H9 (cell line): ENCODE results near the gene GJB2. TPM values are rescaled to one million over a fixed set of nuclear protein-coding genes. Genes with fewer than 3 reads are reported as not detected.

ENCODE experiments used
- DNase-seq: peaks from one replicate; pipeline ENCODE4 v3.0.0-alpha.2; 2017
- H2AFZ ChIP-seq: one replicate; pipeline ENCODE4 v1.6.1; 2013; ENCODE audit warnings: mild to moderate bottlenecking, low read length, control low read depth, moderate library complexity
- H2AK5ac ChIP-seq: 2 replicates; pipeline ENCODE4 v1.6.1; 2013; ENCODE audit warnings: low read length, control low read depth, mixed read lengths; ENCODE audit not compliant: insufficient read length
- H2BK120ac ChIP-seq: one replicate; pipeline ENCODE4 v1.6.1; 2013; ENCODE audit warnings: low read depth, mild to moderate bottlenecking, low read length, control low read depth, inconsistent platforms; ENCODE audit not compliant: poor library complexity, severe bottlenecking
- H2BK12ac ChIP-seq: 2 replicates; pipeline ENCODE4 v1.6.1; 2013; ENCODE audit warnings: low read length, control low read depth, mixed read lengths, low read depth; ENCODE audit not compliant: insufficient read length
- H2BK15ac ChIP-seq: 2 replicates; pipeline ENCODE4 v1.6.1; 2013; ENCODE audit warnings: low read depth, low read length, control low read depth
- H2BK20ac ChIP-seq: one replicate; pipeline ENCODE4 v1.6.1; 2013; ENCODE audit warnings: low read depth, mild to moderate bottlenecking, low read length, control low read depth, inconsistent platforms; ENCODE audit not compliant: poor library complexity, severe bottlenecking
- H2BK5ac ChIP-seq: 2 replicates; pipeline ENCODE4 v1.6.1; 2013; ENCODE audit warnings: low read length, control low read depth, mixed read lengths; ENCODE audit not compliant: insufficient read length
- H3K14ac ChIP-seq: 2 replicates; pipeline ENCODE4 v1.6.1; 2013; ENCODE audit warnings: low read length, control low read depth; ENCODE audit not compliant: insufficient read depth
- H3K18ac ChIP-seq: 2 replicates; pipeline ENCODE4 v1.6.1; 2013; ENCODE audit warnings: low read depth, mild to moderate bottlenecking, mixed read lengths, low read length, control low read depth; ENCODE audit not compliant: insufficient read length
- H3K23ac ChIP-seq: 2 replicates; pipeline ENCODE4 v1.6.1; 2013; ENCODE audit warnings: low read length, control low read depth, mixed read lengths, low read depth; ENCODE audit not compliant: insufficient read length
- H3K23me2 ChIP-seq: 2 replicates; pipeline ENCODE4 v1.6.1; 2013; ENCODE audit warnings: low read depth, mild to moderate bottlenecking, mixed read lengths, low read length, control low read depth; ENCODE audit not compliant: insufficient read length, poor library complexity, severe bottlenecking
- H3K27ac ChIP-seq: 2 replicates; pipeline ENCODE4 v1.5.1; 2013; ENCODE audit warnings: low read length, control low read depth, mixed read lengths, low read depth; ENCODE audit not compliant: insufficient read length
- H3K27me3 ChIP-seq: 2 replicates; pipeline ENCODE4 v1.6.1; 2013; ENCODE audit warnings: low read length, control low read depth, inconsistent platforms; ENCODE audit not compliant: insufficient read depth
- H3K4ac ChIP-seq: 2 replicates; pipeline ENCODE4 v1.6.1; 2013; ENCODE audit warnings: low read depth, mild to moderate bottlenecking, control low read depth, inconsistent platforms, low read length, moderate library complexity
- H3K4me1 ChIP-seq: 2 replicates; pipeline ENCODE4 v1.6.1; 2013; ENCODE audit warnings: low read length, control low read depth, inconsistent platforms; ENCODE audit not compliant: insufficient read depth
- H3K4me2 ChIP-seq: 2 replicates; pipeline ENCODE4 v1.6.1; 2013; ENCODE audit warnings: low read length, control low read depth, mixed read lengths; ENCODE audit not compliant: insufficient read length, insufficient read depth
- H3K56ac ChIP-seq: 2 replicates; pipeline ENCODE4 v1.6.1; 2013; ENCODE audit warnings: low read depth, mild to moderate bottlenecking, mixed read lengths, low read length, control low read depth; ENCODE audit not compliant: insufficient read length
- H3K79me1 ChIP-seq: 2 replicates; pipeline ENCODE4 v1.6.1; 2013; ENCODE audit warnings: low read depth, mild to moderate bottlenecking, moderate library complexity, low read length, control low read depth, inconsistent platforms; ENCODE audit not compliant: insufficient read depth, poor library complexity, severe bottlenecking
- H3K79me2 ChIP-seq: 2 replicates; pipeline ENCODE4 v1.6.1; 2013; ENCODE audit warnings: low read length, control low read depth, inconsistent platforms; ENCODE audit not compliant: insufficient read depth
- H3K9ac ChIP-seq: 2 replicates; pipeline ENCODE4 v1.6.1; 2013; ENCODE audit warnings: low read length, control low read depth, mixed read lengths; ENCODE audit not compliant: insufficient read length; ENCODE audit errors: extremely low read depth
- H3K9me3 ChIP-seq: one replicate; pipeline ENCODE4 v1.6.1; 2013; ENCODE audit warnings: low read depth, low read length, inconsistent platforms; ENCODE audit not compliant: control insufficient read depth
- H3T11ph ChIP-seq: one replicate; pipeline ENCODE4 v1.6.1; 2013; ENCODE audit warnings: mild to moderate bottlenecking, low read length, control low read depth, inconsistent platforms
- H4K20me1 ChIP-seq: one replicate; pipeline ENCODE4 v1.6.1; 2013; ENCODE audit not compliant: control insufficient read depth, insufficient read length, insufficient read depth
- H4K5ac ChIP-seq: 2 replicates; pipeline ENCODE4 v1.6.1; 2013; ENCODE audit warnings: low read depth, mild to moderate bottlenecking, mixed read lengths, low read length, control low read depth; ENCODE audit not compliant: insufficient read length
- H4K8ac ChIP-seq: replicated peaks from 2 replicates; pipeline ENCODE4 v1.6.1; 2013; ENCODE audit warnings: low read length, control low read depth, mixed read lengths, low read depth; ENCODE audit not compliant: insufficient read length
- H4K91ac ChIP-seq: 2 replicates; pipeline ENCODE4 v1.6.1; 2013; ENCODE audit warnings: low read depth, mild to moderate bottlenecking, moderate library complexity, mixed read lengths, low read length, control low read depth; ENCODE audit not compliant: insufficient read length
- H3K27ac Mint-ChIP-seq, 3 experiments: 2 replicates in 2 of 3; 3 replicates in 1 of 3; pipeline ENCODE4 v1.8.0; 2020 to 2021; ENCODE audit warnings: mixed read lengths in 3 of 3, mild to moderate bottlenecking in 1 of 3, moderate library complexity in 1 of 3
- H3K27me3 Mint-ChIP-seq: 2 replicates; pipeline ENCODE4 v1.8.0; 2021; ENCODE audit warnings: low read depth, mild to moderate bottlenecking, moderate library complexity, mixed read lengths
- H3K36me3 Mint-ChIP-seq, 3 experiments: 2 replicates in 2 of 3; 3 replicates in 1 of 3; pipeline ENCODE4 v1.8.0; 2020 to 2021; ENCODE audit warnings: low read depth in 3 of 3, mixed read lengths in 3 of 3; ENCODE audit not compliant: insufficient read depth in 1 of 3
- H3K4me1 Mint-ChIP-seq, 2 experiments: 2 replicates each; pipeline ENCODE4 v1.8.0; 2020; ENCODE audit warnings: mixed read lengths in 2 of 2
- H3K4me3 Mint-ChIP-seq, 2 experiments: 2 replicates in 1 of 2; 3 replicates in 1 of 2; pipeline ENCODE4 v1.8.0; 2020 to 2021; ENCODE audit warnings: mild to moderate bottlenecking in 2 of 2, mixed read lengths in 2 of 2, moderate library complexity in 1 of 2
- H3K9me3 Mint-ChIP-seq, 2 experiments: 2 replicates in 1 of 2; 3 replicates in 1 of 2; pipeline ENCODE4 v1.8.0; 2020; ENCODE audit warnings: mild to moderate bottlenecking in 2 of 2, mixed read lengths in 2 of 2, moderate library complexity in 1 of 2
- WGBS: extraction: QIAGEN DNeasy Blood & Tissue Kit; methylation state at CpG from one replicate; pipeline ENCODE4 v1.1.7; 2013; ENCODE audit warnings: missing lambda C conversion rate, low lambda C conversion rate, mixed read lengths; ENCODE audit not compliant: insufficient read length; ENCODE audit errors: extremely low coverage; 5-methylcytosine and 5-hydroxymethylcytosine counted together
- total RNA-seq: library from RNA; stranded (reverse); gene quantifications from 2 replicates; pipeline ENCODE4 v1.2.1, GENCODE V29; 2021
- TF ChIP-seq, protein P1 (sequence below): fragments of 200-600 bp; sonication (generic); conservative IDR thresholded peaks from 3 replicates; pipeline ENCODE4 v1.8.0; 2021; ENCODE audit warnings: antibody characterized with exemption, mild to moderate bottlenecking

GJB2 gene
- total RNA-seq, 1 experiment from 2014 or later: 0.28 TPM

DNA sequence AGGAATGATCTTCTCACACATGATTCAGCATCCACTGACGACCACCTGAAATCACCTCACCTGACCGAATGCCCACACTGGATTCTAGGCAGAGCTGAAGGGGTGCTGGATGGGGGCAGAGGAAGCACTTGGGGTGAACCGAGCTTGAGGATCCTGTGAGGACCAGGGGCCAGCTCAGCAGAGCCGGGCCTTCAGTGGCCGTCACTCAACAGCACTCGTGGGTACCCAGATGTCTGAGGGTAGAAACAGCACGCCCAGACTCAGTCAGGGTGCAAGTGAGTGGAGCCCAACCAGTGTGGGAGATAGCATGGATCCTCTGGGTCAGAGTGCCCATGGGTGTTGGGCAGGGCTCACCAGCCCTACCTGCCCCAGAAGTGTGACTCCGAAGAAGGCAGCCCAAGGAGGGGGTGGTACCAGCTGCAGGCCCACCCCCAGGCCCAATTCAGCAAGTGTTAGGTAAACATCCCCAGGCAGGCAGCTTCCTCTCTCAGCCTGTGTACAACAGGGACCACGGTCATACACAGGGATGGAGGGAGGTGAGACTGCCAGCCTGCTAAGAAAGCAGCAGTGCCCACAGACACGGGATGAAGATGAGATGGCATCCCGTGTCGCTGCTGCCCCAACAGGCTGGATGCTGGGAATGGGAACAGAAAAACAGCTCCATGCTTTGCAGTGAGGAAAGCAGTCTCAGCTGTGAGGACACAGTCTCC, 48.4 kb downstream of the GJB2 start:
- Histone ChIP-seq H4K20me1 (no peaks in the 10 kb centered on the region), H3K79me1 (no peaks in the 10 kb centered on the region), H2BK15ac (no peak overlapping the region), H3K27ac (no peak overlapping the region), H3K79me2 (no peaks in the 10 kb centered on the region), H3K14ac (no peak overlapping the region), H3K4me2 (no peak overlapping the region), H2BK5ac (no peak overlapping the region), H3K56ac (no peak overlapping the region), H2BK120ac (no peak overlapping the region), H2AFZ (no peak overlapping the region), H2AK5ac (no peak overlapping the region), H3K23ac (no peak overlapping the region), H2BK20ac (no peak overlapping the region), H3K4me1 (no peaks in the 10 kb centered on the region), H3K9me3 (no peaks in the 10 kb centered on the region), H3T11ph (no peak overlapping the region), H4K8ac (no peak overlapping the region), H3K27me3 (no peaks in the 10 kb centered on the region), H4K5ac (no peak overlapping the region), H4K91ac (no peak overlapping the region), H3K23me2 (no peaks in the 10 kb centered on the region), H3K4ac (no peak overlapping the region), H3K9ac (no peak overlapping the region), H3K18ac (no peak overlapping the region), H2BK12ac (no peak overlapping the region)
- peaks cover 10% of the 10 kb centered on the region for H3K27me3 Mint-ChIP-seq
- no CpG with 5 or more reads among the region's 12 CpGs for WGBS
- no peak overlapping the region for H3K27ac Mint-ChIP-seq
- TF ChIP-seq, protein P1, sequence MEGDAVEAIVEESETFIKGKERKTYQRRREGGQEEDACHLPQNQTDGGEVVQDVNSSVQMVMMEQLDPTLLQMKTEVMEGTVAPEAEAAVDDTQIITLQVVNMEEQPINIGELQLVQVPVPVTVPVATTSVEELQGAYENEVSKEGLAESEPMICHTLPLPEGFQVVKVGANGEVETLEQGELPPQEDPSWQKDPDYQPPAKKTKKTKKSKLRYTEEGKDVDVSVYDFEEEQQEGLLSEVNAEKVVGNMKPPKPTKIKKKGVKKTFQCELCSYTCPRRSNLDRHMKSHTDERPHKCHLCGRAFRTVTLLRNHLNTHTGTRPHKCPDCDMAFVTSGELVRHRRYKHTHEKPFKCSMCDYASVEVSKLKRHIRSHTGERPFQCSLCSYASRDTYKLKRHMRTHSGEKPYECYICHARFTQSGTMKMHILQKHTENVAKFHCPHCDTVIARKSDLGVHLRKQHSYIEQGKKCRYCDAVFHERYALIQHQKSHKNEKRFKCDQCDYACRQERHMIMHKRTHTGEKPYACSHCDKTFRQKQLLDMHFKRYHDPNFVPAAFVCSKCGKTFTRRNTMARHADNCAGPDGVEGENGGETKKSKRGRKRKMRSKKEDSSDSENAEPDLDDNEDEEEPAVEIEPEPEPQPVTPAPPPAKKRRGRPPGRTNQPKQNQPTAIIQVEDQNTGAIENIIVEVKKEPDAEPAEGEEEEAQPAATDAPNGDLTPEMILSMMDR: no peak
- DNase-seq: no peak
- H3K9me3 Mint-ChIP-seq: no peaks in the 10 kb centered on the region
- H3K4me3 Mint-ChIP-seq: no peak overlapping the region
- H3K4me1 Mint-ChIP-seq: peaks cover 2 to 8% of the 10 kb centered on the region in 2 experiments; a peak in 3 of 4 replicates
- H3K36me3 Mint-ChIP-seq: no peaks in the 10 kb centered on the region
